GM12875 (cell line): Measurements from ENCODE around the gene SYNE2.

ENCODE experiments used
- H3K4me3 ChIP-seq: one replicate; pipeline ENCODE4 v1.5.1; 2011; ENCODE audit warnings: low read depth, low read length, control low read depth
- CTCF ChIP-seq: IDR thresholded peaks from 2 replicates; pipeline ENCODE4 v1.5.1; 2011; ENCODE audit warnings: low read depth, mild to moderate bottlenecking, control low read depth, inconsistent platforms, low read length, moderate library complexity, borderline replicate concordance; ENCODE audit not compliant: insufficient read depth

SYNE2 gene

GRCh38 chr14:64234877-64235651 lies 382.3 kb downstream of the SYNE2 start:
- TF ChIP-seq CTCF: no peak
- H3K4me3 ChIP-seq: peak overlapping the region; percentile 12

- TF ChIP-seq CTCF: no peak
- no peak overlapping the region for H3K4me3 ChIP-seq
Observed at GRCh38 chr14:64235652-64236640, 383.1 kb downstream of the SYNE2 start.

- H3K4me3 ChIP-seq: no peak overlapping the region
- TF ChIP-seq CTCF: no peak
Observed at GRCh38 chr14:64238049-64238448, 385.2 kb downstream of the SYNE2 start.

DNA sequence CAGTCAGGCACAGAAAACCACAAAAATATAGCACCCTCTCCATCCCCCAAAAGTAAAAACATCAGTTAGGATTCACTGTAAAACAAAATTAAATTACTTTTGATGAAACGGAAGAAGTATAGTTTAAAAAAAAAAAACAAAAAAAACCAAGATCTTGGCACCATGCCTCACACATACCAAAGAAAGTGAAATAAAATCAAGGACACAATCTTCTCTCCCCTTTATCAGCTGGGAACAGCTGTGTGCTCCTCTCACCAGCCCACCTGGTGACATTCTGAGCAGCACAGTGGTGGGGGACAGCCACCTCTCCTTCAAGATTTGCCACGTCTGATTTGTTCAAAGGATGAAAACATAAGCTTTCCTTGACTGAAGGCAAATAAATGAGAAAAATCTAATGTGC lies 385.8 kb downstream of the SYNE2 start:
- H3K4me3 ChIP-seq: no peak overlapping the region
- no peak for TF ChIP-seq CTCF

DNA sequence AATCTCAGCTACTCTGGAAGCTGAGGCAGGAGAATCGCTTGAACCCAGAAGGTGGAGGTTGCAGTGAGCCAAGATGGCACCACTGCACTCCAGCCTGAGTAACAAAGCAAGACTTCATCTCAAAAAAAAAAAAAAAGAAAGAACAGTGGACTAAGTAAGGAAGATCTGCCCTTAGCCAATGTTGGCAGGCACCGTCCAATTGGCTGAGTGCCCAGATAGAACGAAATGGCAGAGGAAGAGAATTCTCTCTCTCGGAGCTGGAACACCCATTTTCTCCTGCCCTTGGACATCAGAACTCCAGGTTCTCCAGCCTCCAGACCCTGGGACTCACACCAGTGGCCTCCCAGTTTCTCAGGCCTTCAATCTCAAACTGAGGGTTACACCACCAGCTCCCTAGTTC lies 391.5 kb downstream of the SYNE2 start:
- TF ChIP-seq CTCF: no peak
- H3K4me3 ChIP-seq: no peak overlapping the region

DNA sequence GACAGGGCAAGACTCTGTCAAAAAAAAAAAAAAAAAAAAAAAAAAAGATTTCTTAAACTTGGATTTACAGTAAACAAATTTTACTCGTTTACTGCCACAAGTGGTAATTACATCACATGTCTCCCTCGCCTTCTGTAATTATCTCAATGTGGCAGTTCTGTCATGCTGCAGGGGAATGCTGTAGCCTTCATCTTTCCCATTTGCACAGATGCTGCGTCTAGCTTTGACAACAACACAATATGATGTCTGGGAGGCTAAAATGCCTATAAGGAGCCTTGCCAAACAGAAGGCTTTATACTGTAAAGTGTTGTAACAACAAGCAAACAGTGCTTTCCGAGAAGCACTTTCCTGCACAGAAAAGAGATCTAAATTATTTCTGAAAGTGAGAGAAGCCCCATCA lies 392.7 kb downstream of the SYNE2 start:
- TF ChIP-seq CTCF: no peak
- no peak overlapping the region for H3K4me3 ChIP-seq
